HG02588 (cell line): ENCODE results near the gene FGF4.

Experiments
- ATAC-seq: cut with Tn5 transposase; IDR thresholded peaks from one replicate; pipeline ENCODE4 v1.9.1; 2021; ENCODE audit warnings: mild to moderate bottlenecking, moderate library complexity; ENCODE audit not compliant: unreplicated experiment

FGF4 gene

DNA sequence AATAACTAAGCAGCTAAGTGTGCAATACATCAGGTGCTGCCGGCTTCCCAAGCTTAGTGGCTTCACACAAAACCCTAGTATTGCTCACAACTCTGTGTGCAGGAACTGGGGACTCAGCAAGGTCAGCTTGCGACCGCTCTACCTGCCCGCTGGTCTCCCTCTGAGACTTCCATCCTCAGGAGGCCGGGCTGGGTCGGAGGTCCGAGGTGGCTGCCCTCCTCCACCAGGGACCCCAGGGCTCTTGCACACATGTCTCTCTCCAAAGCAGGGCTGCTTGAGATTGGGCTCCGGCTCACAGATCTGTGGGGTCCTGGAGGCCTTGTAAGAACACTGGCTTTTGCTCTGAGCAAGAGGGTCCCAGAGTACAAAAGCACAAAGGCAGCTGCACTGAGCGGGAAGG lies 45.9 kb downstream of the FGF4 start:
- no peak for ATAC-seq

DNA sequence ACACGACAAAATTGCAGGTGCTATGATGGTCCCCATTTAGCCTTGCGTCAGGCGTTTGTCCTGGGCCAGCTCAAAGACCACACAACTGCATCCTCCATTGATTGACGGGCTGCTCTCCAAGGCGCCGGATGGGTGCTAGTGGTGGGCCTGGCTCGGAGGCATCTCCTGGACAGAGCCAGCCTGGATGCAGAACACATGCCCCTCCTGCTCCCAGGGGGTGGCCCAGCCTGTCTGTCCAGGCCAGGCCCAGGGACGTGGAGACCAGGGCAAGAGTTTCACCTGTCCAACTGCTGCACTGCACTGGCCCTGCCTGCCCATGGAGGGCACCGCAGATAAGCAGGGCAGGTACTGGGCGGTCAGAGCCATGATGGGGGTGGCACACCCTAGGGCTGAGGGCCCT lies 47.9 kb downstream of the FGF4 start:
- ATAC-seq = no peak

DNA sequence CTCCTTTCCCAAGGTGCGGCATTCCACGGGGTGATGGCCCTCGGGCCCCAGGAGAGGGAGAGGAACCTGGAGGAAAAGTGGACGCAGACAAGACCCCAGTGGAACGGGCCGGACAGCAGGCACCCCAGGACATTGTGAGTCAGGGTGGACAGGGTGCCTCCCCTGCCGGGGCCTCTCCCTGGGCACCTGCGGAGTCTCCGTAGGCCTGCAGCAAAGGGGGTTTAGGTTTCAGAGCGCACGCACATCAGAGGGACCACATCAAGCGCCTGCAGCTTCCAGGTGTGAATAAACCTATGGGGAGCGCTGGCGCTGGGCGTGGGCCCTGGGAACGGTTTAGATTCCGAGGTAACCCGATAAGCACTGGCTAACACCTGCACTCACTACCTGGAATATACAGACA lies 48.7 kb downstream of the FGF4 start:
- ATAC-seq = no peak

DNA sequence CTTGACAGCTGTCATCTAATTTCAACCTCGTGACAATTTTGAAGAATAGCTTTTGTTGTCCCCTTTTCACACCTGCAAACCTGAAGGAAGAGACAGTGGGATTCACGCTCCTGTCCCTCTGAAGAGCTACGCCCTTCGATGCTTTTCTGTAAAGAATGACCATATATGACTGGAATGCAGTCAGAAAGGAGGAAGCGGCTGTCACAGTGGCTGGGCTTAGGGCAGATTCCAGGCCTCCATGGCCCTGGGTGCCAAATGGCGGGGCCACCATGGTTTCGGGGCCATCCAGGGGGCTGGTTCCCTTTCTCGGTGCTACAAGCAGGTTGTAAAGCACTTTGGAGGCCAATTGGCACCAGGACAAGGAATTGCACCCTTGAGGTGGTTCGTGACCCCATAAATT lies 49.1 kb downstream of the FGF4 start:
- no peak for ATAC-seq

- no peak for ATAC-seq
These were observed 53.4 kb downstream of the FGF4 start for GRCh38 chr11:69721745-69722144.

- no peak for ATAC-seq
These were observed 54.0 kb downstream of the FGF4 start for GRCh38 chr11:69721106-69721505.
